K562 (cell line): ENCODE measurements around the gene TBC1D2. TPM values are rescaled to one million over a fixed set of nuclear protein-coding genes. Genes with fewer than 3 reads are reported as not detected.

ENCODE experiments used
- CC2D1A ChIP-seq: fragments of 450-650 bp; IDR thresholded peaks from 2 replicates; pipeline ENCODE4 v1.6.1; 2017; ENCODE audit warnings: mild to moderate bottlenecking
- FOXM1 ChIP-seq, 2 experiments: fragments of 450-650 bp in 1 of 2; sonication (generic) in 1 of 2; formaldehyde crosslinking in 1 of 2; IDR thresholded peaks; 2 replicates each; pipeline versions ENCODE4 v1.6.1 to v1.9.0; 2017 to 2022; ENCODE audit warnings: low read depth in 2 of 2, mild to moderate bottlenecking in 2 of 2, missing genetic modification reagents in 1 of 2, moderate library complexity in 1 of 2
- GABPB1 ChIP-seq: sonication (generic); formaldehyde crosslinking; IDR thresholded peaks from 2 replicates; pipeline ENCODE4 v1.8.0; 2022; ENCODE audit warnings: mild to moderate bottlenecking, missing genetic modification reagents
- IRF2 ChIP-seq: sonication (generic); formaldehyde crosslinking; IDR thresholded peaks from 2 replicates; pipeline ENCODE4 v1.8.1; 2022; ENCODE audit warnings: mild to moderate bottlenecking, missing genetic modification reagents
- NFRKB ChIP-seq: fragments of 450-650 bp; IDR thresholded peaks from 2 replicates; pipeline ENCODE4 v1.6.1; 2016; ENCODE audit warnings: low read depth
- PHB ChIP-seq: fragments of 250-450 bp; sonication (Bioruptor Pico); IDR thresholded peaks from 2 replicates; pipeline ENCODE4 v1.5.0; 2021
- TBP ChIP-seq: optimal IDR thresholded peaks from 2 replicates; pipeline ENCODE3; 2011; ENCODE audit warnings: low read depth, low read length, improper control_type of control experiment
- ZEB2 ChIP-seq: fragments of 450-650 bp; IDR thresholded peaks from 2 replicates; pipeline ENCODE4 v1.6.1; 2016
- ZNF121 ChIP-seq: sonication (generic); formaldehyde crosslinking; conservative IDR thresholded peaks from 2 replicates; pipeline ENCODE4 v1.8.0; 2022; ENCODE audit warnings: missing genetic modification reagents
- ZNF507 ChIP-seq: conservative IDR thresholded peaks from 2 replicates; pipeline ENCODE4 v1.6.1; 2017; ENCODE audit warnings: missing genetic modification characterization, missing compliant biosample characterization
- polyA plus RNA-seq, 8 experiments: library from polyadenylated mRNA; depleted of rRNA in 4 of 8; stranded (reverse) in 5 of 8; unstranded in 3 of 8; fragments of >200 nt; fragmentation: Nextera tagmentation in 2 of 8; fragmentation: Illumina TruSeq in 1 of 8; extraction: Ambion mirVana in 2 of 8; extraction: Trizol in 1 of 8; gene quantifications; 2 replicates each; pipeline versions ENCODE4 v1.2.1 to v1.2.3, GENCODE V29; 2011 to 2014; ENCODE audit warnings: inconsistent platforms in 1 of 8, missing spikeins in 1 of 8
- total RNA-seq, 7 experiments: library from RNA; depleted of rRNA in 6 of 7; stranded (reverse); fragments of >200 nt in 6 of 7; fragmentation: Illumina TruSeq in 2 of 7; extraction: Trizol in 2 of 7; gene quantifications; 2 replicates each; pipeline versions ENCODE4 v1.2.1 to v1.2.3, GENCODE V29; 2011 to 2021; ENCODE audit warnings: low replicate concordance in 1 of 7
- TF ChIP-seq, protein P1 (sequence below): fragments of 450-650 bp; IDR thresholded peaks from 2 replicates; pipeline ENCODE4 v1.6.1; 2016; ENCODE audit warnings: low read depth
- TF ChIP-seq, protein P2 (sequence below): fragments of 450-650 bp; formaldehyde crosslinking; IDR thresholded peaks from 2 replicates; pipeline ENCODE4 v1.4.0; 2022; ENCODE audit warnings: missing genetic modification characterization
- TF ChIP-seq, protein P3 (sequence below): fragments of 250-450 bp; sonication (Bioruptor Pico); IDR thresholded peaks from 2 replicates; pipeline ENCODE4 v1.4.0; 2020

TBC1D2 gene
- total and polyA plus RNA-seq, 9 of the 15 experiments (the other 6 are each of a cell fraction or from before 2014, with no cell fraction given), result 0.10 to 7.0 (median 2.5) TPM

DNA sequence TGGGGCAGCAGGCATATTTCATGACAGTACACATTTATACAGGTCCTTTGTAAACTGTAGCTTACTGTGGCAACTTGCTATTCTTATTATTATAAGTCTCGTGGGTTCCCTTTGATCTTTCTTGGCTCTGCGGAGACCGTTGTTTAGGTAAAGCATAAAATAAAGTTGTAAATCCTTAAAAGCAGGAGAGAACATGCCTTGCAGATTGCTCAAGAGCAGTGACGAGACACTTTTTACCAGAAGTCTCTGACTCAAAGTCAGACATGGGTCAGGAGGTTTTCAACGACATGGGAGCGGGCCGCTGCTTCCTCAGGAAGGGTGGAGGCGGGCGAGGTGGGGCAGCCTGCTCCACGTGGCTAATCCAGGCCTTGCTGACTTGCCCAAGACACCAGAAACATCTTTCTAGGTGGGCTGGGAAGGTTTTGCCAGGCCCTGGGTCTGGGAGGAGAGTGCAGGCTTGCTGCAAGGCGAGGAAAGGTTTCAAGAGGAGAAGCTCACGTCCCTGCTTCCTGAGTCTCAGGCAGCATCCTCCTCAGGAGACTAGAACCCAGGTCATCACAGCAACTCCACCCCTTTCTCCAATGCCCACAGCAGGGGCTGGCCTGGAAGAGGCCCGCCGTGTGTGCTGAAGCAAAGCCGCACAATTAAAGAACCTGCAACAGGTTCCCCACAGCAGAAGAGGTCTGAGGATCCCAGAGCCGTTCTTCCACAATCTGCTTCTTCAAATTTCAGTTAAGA lies 6.5 kb downstream of the TBC1D2 start (continued):
- TF ChIP-seq, protein P1, sequence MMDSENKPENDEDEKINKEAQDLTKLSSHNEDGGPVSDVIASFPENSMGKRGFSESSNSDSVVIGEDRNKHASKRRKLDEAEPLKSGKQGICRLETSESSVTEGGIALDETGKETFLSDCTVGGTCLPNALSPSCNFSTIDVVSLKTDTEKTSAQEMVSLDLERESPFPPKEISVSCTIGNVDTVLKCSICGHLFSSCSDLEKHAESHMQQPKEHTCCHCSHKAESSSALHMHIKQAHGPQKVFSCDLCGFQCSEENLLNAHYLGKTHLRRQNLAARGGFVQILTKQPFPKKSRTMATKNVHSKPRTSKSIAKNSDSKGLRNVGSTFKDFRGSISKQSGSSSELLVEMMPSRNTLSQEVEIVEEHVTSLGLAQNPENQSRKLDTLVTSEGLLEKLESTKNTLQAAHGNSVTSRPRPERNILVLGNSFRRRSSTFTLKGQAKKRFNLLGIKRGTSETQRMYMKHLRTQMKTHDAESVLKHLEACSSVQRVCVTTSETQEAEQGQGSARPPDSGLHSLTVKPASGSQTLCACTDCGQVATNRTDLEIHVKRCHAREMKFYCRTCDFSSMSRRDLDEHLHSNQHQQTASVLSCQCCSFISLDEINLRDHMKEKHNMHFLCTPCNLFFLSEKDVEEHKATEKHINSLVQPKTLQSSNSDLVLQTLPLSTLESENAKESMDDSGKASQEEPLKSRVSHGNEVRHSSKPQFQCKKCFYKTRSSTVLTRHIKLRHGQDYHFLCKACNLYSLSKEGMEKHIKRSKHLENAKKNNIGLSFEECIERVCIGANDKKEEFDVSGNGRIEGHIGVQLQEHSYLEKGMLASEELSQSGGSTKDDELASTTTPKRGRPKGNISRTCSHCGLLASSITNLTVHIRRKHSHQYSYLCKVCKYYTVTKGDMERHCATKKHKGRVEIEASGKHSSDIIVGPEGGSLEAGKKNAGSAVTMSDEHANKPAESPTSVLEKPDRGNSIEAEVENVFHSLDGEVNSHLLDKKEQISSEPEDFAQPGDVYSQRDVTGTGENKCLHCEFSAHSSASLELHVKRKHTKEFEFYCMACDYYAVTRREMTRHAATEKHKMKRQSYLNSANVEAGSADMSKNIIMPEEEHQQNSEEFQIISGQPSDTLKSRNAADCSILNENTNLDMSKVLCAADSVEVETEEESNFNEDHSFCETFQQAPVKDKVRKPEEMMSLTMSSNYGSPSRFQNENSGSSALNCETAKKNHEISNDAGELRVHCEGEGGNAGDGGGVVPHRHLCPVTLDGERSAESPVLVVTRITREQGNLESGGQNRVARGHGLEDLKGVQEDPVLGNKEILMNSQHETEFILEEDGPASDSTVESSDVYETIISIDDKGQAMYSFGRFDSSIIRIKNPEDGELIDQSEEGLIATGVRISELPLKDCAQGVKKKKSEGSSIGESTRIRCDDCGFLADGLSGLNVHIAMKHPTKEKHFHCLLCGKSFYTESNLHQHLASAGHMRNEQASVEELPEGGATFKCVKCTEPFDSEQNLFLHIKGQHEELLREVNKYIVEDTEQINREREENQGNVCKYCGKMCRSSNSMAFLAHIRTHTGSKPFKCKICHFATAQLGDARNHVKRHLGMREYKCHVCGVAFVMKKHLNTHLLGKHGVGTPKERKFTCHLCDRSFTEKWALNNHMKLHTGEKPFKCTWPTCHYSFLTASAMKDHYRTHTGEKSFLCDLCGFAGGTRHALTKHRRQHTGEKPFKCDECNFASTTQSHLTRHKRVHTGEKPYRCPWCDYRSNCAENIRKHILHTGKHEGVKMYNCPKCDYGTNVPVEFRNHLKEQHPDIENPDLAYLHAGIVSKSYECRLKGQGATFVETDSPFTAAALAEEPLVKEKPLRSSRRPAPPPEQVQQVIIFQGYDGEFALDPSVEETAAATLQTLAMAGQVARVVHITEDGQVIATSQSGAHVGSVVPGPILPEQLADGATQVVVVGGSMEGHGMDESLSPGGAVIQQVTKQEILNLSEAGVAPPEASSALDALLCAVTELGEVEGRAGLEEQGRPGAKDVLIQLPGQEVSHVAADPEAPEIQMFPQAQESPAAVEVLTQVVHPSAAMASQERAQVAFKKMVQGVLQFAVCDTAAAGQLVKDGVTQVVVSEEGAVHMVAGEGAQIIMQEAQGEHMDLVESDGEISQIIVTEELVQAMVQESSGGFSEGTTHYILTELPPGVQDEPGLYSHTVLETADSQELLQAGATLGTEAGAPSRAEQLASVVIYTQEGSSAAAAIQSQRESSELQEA, result no peak
- TF ChIP-seq, protein P2, sequence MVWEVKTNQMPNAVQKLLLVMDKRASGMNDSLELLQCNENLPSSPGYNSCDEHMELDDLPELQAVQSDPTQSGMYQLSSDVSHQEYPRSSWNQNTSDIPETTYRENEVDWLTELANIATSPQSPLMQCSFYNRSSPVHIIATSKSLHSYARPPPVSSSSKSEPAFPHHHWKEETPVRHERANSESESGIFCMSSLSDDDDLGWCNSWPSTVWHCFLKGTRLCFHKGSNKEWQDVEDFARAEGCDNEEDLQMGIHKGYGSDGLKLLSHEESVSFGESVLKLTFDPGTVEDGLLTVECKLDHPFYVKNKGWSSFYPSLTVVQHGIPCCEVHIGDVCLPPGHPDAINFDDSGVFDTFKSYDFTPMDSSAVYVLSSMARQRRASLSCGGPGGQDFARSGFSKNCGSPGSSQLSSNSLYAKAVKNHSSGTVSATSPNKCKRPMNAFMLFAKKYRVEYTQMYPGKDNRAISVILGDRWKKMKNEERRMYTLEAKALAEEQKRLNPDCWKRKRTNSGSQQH, result no peak
- TF ChIP-seq, protein P3, sequence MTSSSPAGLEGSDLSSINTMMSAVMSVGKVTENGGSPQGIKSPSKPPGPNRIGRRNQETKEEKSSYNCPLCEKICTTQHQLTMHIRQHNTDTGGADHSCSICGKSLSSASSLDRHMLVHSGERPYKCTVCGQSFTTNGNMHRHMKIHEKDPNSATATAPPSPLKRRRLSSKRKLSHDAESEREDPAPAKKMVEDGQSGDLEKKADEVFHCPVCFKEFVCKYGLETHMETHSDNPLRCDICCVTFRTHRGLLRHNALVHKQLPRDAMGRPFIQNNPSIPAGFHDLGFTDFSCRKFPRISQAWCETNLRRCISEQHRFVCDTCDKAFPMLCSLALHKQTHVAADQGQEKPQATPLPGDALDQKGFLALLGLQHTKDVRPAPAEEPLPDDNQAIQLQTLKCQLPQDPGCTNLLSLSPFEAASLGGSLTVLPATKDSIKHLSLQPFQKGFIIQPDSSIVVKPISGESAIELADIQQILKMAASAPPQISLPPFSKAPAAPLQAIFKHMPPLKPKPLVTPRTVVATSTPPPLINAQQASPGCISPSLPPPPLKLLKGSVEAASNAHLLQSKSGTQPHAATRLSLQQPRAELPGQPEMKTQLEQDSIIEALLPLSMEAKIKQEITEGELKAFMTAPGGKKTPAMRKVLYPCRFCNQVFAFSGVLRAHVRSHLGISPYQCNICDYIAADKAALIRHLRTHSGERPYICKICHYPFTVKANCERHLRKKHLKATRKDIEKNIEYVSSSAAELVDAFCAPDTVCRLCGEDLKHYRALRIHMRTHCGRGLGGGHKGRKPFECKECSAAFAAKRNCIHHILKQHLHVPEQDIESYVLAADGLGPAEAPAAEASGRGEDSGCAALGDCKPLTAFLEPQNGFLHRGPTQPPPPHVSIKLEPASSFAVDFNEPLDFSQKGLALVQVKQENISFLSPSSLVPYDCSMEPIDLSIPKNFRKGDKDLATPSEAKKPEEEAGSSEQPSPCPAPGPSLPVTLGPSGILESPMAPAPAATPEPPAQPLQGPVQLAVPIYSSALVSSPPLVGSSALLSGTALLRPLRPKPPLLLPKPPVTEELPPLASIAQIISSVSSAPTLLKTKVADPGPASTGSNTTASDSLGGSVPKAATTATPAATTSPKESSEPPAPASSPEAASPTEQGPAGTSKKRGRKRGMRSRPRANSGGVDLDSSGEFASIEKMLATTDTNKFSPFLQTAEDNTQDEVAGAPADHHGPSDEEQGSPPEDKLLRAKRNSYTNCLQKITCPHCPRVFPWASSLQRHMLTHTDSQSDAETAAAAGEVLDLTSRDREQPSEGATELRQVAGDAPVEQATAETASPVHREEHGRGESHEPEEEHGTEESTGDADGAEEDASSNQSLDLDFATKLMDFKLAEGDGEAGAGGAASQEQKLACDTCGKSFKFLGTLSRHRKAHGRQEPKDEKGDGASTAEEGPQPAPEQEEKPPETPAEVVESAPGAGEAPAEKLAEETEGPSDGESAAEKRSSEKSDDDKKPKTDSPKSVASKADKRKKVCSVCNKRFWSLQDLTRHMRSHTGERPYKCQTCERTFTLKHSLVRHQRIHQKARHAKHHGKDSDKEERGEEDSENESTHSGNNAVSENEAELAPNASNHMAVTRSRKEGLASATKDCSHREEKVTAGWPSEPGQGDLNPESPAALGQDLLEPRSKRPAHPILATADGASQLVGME, result no peak
- TF ChIP-seq ZEB2, result no peak
- TF ChIP-seq FOXM1 (IDR thresholded peaks at IDR 0.05; ENCODE audit: low read depth), result no peak
- no peak for TF ChIP-seq FOXM1 (CRISPR knock-in tag; IDR thresholded peaks at IDR 0.05; ENCODE audit: low read depth)
- no peak for TF ChIP-seq TBP
- no peak for TF ChIP-seq NFRKB
- no peak for TF ChIP-seq ZNF507 (tag)
- TF ChIP-seq PHB (CRISPR knock-in tag), result no peak
- TF ChIP-seq CC2D1A, result no peak
- TF ChIP-seq ZNF121 (CRISPR knock-in tag), result no peak
- no peak for TF ChIP-seq GABPB1 (CRISPR knock-in tag)
- no peak for TF ChIP-seq IRF2 (CRISPR knock-in tag)
